GM23248 (cell line): Measurements from ENCODE around the gene E2F8.

Experiments used
- EZH2 ChIP-seq: fragments of 200-600 bp; sonication (generic); IDR thresholded peaks from 2 replicates; pipeline ENCODE4 v1.6.1; 2018; ENCODE audit warnings: antibody characterized with exemption, mild to moderate bottlenecking; ENCODE audit not compliant: insufficient read depth, poor library complexity, severe bottlenecking
- EZH2phosphoT487 ChIP-seq: fragments of 200-600 bp; sonication (generic); IDR thresholded peaks from 2 replicates; pipeline ENCODE4 v1.6.1; 2018; ENCODE audit warnings: antibody characterized with exemption, moderate library complexity, mild to moderate bottlenecking, low read depth; ENCODE audit not compliant: insufficient read depth

GRCh38 chr11:19218786-19219460 lies 21.8 kb downstream of the E2F8 start:
- TF ChIP-seq EZH2 (no peak), EZH2phosphoT487 (no peak)
